Neural cell (in vitro differentiated cells): ENCODE results near the gene VSIG10.

Experiments used
- CTCF ChIP-seq: fragments of 450-650 bp; IDR thresholded peaks from 2 replicates; pipeline ENCODE4 v1.5.1; 2014; ENCODE audit warnings: antibody characterized with exemption, mild to moderate bottlenecking, moderate library complexity; ENCODE audit not compliant: poor library complexity, severe bottlenecking
- EP300 ChIP-seq: fragments of 450-650 bp; conservative IDR thresholded peaks from 2 replicates; pipeline ENCODE4 v1.6.1; 2014; ENCODE audit warnings: antibody characterized with exemption, mild to moderate bottlenecking, moderate library complexity; ENCODE audit not compliant: poor library complexity, severe bottlenecking
- EZH2 ChIP-seq: fragments of 200-600, 300-800 bp; shearing (Covaris generic), sonication (generic); IDR thresholded peaks from 2 replicates; pipeline ENCODE4 v1.6.1; 2014; ENCODE audit warnings: antibody characterized with exemption, low read length, borderline replicate concordance, mild to moderate bottlenecking; ENCODE audit not compliant: insufficient read depth, poor library complexity, severe bottlenecking
- MXI1 ChIP-seq: fragments of 450-650 bp; conservative IDR thresholded peaks from 2 replicates; pipeline ENCODE4 v1.6.1; 2014; ENCODE audit warnings: antibody characterized with exemption, mild to moderate bottlenecking; ENCODE audit not compliant: poor library complexity, severe bottlenecking
- RAD21 ChIP-seq: fragments of 450-650 bp; conservative IDR thresholded peaks from 2 replicates; pipeline ENCODE4 v1.6.1; 2014; ENCODE audit warnings: antibody characterized with exemption, mild to moderate bottlenecking, moderate library complexity
- REST ChIP-seq: IDR thresholded peaks from 2 replicates; pipeline ENCODE4 v1.6.1; 2012; ENCODE audit warnings: borderline replicate concordance
- SMC3 ChIP-seq: fragments of 450-650 bp; conservative IDR thresholded peaks from 2 replicates; pipeline ENCODE4 v1.6.1; 2014; ENCODE audit warnings: antibody characterized with exemption, mild to moderate bottlenecking, moderate library complexity; ENCODE audit not compliant: poor library complexity
- TAF1 ChIP-seq: IDR thresholded peaks from 2 replicates; pipeline ENCODE4 v1.6.1; 2012; ENCODE audit warnings: low read depth

- no peak for TF ChIP-seq REST
- no peak for TF ChIP-seq EZH2
- no peak for TF ChIP-seq CTCF
- TF ChIP-seq EP300 = no peak
- no peak for TF ChIP-seq MXI1
- TF ChIP-seq SMC3 = no peak
- TF ChIP-seq RAD21 = no peak
- TF ChIP-seq TAF1 = no peak
These were observed 71.6 kb downstream of the VSIG10 start for GRCh38 chr12:118032188-118032587.
